CD4-positive, alpha-beta T cell treated with Interleukin-4 for 1 hour (primary cell): ENCODE results near the gene PLCB4.

ENCODE experiments used
- DNase-seq, 2 donors: peaks; one replicate each; pipeline ENCODE4 v3.0.0-alpha.2; 2020 to 2022

Gene PLCB4

DNA sequence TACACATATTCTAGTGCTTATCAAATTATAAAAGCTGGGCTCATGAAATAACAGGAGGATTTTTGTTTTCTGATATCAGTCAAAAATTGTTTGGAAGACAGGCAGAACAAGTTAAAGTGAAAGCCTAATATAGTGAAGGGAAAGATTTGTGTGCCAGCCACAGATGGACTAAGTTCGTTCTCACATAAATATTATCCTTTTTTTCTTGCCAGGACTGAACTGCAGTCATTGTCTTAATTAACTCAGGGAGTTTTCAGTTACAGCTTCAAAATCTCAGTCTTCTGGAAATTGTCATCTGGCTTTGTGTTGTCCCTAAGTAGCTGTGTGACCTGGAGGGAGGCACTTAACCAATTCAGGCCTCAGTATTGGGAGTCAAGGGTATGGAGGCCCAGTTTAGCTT, 40.7 kb downstream of the PLCB4 start:
- DNase-seq = no peak

DNA sequence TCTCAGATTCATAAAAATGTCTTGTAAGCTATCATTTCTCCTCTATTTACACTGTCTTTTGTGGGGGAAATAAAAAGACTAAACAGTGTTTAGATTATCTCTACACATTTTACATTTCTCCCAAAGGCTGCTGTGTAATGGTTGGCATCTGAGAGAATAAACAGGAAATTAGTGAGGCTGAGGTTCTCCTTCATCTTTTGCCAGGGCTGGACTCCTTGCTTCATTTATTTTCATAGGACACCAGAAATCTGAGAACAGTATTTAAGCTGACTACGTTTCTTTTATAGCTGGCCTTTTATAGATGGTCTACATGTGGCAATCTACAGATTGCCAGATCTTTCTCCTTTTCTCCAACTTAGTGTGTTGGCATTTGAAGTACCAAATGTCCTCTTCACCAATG, 41.5 kb downstream of the PLCB4 start:
- no peak for DNase-seq

DNA sequence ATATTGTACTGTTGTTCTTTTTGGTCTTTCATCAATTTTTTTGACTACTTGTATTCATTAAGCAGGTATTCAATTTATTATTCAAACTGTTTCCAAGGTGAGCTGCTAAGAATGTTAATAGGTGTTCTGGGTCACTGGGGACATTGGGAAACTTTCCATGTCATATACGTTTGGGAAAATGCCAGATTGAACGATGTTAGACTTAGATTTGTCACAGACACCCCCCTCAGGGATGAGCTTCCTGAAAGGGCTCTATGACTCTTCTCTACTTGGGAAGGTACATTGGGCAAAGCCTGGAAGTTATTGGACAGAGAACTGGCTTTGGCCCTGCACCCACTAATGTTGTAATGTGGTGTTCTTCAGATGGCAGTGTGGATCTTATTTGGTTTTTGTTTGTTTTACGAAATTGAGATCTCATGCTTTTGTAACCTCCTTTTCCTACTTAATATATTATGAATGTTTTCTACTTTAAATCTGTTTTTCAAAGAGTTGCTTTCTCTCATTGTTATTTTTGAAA, 42.1 kb downstream of the PLCB4 start:
- DNase-seq = no peak

DNA sequence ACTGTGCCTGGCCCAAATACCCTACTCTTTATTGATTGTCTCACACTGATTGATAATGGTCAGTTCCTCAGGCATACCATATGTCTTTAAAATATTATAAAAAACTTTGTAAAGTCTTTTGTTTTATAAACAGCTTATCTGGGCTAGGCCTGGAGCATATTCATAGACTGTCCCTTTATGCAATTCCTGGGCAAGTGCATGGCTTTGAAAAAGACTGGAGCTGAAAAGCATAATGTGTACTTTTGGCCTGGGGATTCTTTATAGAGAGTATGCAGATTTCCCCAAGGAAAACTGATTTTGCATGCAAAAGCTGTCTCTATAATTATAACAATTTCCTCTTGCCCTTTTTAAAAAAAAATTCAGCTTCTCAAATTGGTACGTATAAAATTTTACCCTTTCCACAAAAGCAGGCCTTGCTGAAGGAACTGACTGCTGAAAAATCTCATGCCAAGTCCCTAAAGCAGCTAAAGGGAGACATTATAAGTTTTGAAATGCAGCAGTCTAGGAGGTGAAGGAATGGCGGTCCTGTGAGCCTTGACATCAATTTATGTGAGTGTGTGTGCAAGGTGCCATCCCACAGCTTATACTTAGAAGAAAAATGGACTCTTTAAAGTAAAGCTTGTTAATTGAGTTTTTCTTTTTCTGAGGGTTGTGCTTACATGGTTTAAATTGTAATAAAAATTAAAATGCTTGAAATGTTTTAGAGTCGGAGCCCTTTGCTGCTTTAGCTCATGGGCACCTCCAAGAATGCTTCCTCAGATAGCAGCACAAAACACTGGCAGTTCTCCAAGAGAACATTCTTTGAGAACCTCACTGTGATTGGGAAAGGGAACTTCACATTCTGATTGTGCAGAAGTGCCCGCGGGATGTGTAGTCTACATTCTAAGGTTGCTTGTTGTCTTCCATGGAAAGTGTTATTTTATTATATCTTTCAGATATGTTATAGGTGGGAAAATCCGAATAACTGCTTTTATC, 43.9 kb downstream of the PLCB4 start:
- no peak for DNase-seq

DNA sequence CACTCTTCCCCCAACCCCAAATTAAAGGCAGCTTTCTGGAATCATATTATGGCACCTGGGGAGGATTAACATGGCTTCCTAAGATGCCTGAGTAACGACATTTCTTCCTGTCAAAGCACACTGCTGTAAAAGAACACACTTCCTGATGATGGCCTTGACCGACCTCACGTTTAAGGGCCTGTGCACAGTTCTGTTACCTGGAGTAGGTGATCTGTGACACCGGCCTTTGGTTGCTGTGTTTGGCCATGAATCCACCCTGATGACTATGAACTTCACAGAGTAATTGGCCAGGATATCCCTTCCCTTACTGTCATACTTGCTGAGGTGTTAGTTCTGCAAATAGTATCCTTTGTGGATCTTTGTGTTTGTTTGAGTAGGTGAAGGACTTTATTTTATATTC, 45.8 kb downstream of the PLCB4 start:
- DNase-seq = no peak

DNA sequence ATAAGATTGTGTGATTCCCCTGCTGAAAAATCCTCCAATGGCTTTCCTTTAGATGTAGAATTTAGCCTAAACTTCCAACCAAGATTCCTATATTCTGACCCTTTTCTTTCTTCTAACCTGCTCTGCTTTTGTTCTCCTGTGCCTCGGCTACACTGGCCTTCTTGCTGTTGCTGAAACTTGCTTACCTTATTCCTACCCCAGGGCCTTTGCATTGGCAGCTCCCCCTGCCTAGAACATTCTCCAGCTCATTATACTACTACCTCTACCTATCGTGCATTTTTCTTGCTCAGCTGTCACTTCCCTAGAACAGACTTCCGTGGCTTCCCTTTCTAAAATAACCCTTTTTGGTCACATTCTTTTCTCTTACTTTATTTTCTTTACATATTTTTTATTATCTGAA, 48.7 kb downstream of the PLCB4 start:
- no peak for DNase-seq

DNA sequence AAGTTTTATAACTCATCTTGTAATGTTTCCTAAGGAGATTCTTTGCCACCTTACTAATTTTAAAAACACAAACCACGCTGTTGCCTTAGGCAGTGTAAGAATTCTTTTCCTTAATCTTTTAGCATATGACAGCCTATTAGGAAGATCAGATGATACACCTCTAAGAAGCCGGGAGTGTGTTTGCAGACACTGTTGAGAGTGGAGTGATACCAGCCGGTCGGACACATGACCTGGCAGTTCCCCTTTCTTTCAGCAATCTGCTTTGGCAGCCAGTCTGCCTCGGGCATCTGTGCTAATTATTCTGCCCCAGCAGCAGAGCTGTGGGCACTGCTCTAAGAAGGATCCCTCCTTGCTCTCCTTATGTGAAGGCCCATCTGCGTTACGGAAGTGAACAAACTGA, 50.9 kb downstream of the PLCB4 start:
- DNase-seq = no peak

DNA sequence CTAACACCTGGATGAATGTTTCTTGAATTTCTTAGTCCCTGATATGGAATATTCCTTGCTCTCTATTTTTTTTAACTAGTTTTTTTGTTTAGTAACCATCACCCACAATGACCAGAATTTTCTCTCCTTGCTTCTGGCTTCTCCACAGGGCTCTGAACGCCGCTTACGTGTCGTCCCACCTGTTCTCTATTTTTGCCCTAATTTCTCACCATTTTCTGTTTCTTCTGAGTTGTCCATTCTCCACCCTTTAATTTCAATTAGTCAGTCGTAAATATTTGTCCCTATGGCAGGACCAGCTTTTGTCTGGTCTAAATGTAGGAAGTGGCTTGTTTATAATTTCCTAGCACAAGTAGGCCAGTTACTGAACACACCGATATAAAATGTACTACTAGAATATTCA, 52.3 kb downstream of the PLCB4 start:
- DNase-seq = no peak

DNA sequence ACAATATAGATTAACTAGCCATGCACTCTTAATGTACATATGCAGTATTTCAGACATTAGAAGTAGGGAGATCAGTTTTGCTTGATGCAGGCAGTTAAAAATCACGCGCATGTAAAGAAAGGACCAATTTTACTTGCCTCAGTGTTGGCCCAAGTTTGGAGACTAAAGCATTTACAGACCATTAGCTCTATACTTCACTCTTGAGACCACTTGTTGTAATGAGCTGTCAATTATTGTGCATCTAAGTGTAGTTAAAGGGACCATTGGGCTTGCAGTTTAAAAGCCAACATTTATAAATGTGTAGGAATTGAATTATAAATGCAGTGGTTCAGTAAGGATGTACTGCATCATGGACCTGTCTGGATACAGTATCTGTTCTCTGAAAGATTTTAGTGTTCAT, 53.7 kb downstream of the PLCB4 start:
- DNase-seq = no peak

DNA sequence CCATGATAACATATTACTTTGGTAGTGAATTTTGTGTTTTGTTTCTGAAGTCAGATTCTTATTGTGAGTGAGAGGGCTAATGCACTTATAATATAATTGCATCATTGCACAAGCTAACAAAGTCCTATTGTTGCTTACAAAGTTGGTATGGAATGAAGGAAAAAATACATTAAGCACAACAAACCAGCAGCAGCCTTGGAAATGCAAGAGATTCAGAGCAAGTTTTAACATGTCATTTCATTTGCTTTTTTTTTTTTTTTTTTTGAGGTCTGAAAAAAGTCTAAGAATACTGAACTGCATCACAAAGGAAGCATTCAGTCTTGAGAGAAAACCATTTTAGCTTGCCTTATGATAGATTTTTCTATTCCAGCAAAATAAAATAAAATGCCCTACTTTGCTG, 57.6 kb downstream of the PLCB4 start:
- no peak for DNase-seq

DNA sequence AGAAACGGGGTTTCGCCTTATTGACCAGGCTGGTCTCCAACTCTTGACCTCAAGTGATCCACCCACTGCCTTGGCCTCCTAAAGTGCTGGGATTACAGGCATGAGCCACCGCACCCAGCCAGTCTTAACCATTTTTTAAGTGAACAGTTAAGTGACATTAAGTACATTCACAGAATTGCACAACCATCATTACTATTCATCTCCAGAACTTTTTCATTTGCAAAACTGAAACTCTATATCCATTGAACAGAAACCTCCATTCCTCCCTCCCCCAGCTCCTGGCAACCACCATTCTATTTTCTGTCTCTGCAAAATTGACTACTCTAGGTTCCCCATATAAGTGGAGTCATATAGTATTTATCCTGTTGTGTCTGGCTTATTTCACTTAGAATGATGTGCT, 59.7 kb downstream of the PLCB4 start:
- DNase-seq = no peak

DNA sequence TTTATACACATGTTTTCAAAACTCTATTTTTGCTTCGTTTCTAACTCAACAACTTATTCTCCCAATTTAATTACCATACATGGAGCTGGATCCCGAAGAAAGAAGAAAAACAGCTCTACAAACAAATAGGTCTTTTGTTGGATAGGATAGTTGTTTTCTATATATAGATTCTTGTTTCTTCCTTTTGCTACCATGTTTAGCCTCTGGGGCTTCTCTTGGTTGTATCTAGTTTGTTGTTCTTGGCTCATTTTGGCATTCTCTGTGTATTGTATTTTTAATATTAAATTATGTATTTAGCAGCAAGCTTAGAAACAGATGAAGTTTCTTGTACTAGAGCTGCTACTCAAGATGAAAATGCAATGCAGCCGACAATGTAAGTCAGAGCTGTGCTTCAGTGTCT, 60.9 kb downstream of the PLCB4 start:
- DNase-seq = no peak

DNA sequence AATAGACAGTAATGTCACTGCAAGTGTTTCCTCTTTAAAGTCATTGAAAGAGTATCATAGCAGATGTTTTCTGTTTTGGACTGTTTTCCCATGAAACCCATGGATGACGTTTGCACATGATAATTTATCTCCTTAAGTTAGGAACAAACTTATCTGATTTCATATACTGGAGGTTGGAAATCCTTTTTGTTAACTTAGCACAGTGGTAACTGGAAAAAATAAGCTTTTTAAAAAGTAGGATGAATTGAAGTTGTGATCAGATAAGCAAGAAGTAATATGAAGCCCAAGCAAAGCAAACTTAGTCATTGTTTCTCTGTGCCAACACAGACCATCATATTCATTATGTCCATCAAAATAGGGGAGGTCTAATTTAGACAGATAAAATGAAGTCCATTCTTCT, 61.6 kb downstream of the PLCB4 start:
- no peak for DNase-seq

DNA sequence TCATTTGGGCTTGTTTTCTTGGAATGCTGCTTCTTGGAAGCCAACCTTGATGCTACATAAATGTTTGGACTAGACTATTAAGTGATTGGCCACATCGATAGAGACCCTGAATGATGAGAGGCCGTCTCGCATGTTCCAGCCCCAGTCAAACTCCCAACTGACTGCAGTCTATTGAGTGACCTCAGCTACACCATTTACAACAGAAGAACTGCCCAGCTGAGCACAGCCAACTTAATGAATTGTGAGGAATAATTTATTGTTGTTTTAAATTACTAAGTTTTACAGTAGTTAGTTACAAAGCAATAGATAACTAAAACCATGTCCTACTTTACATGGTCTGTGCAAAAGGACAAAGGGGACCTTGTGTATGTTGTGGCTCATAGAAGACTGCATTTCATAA, 63.0 kb downstream of the PLCB4 start:
- DNase-seq = no peak

DNA sequence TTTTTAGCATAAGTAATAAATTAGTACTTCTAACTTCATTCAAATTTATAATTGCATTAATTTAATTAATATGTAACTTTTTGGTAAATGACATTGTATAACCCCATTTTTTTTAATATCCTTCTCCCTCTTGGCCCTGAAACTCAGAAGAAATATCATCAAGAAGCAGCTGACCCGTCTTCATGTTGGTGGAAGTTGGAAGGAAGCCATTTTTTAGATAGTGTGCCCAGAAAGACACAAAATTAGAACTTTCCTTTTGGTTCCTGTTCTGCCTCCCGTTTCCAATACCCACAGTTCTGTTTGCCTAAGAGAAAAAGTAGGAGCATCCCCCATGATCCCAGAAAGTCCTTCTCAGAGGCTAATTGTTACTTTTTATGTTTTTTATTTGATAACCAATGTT, 65.5 kb downstream of the PLCB4 start:
- no peak for DNase-seq

DNA sequence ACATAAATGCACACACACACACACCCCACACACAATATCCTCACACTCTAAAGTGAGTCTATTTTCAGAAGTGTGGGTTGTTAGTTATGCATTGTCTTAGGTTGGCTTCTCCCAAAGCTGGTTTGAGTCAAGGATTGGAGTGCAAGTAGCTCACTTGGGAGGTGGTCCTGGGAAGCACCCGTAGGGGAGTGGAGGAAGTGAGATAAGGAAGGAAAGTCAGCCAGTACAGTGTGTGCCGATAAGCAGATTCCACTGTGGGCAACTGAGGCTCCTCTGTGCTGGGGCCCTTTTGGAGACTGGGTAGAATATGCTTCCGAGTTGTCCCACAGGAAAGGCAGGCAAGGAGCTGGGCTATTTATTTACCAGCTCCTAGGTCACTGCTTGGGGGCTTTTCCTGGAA, 67.2 kb downstream of the PLCB4 start:
- DNase-seq = no peak

DNA sequence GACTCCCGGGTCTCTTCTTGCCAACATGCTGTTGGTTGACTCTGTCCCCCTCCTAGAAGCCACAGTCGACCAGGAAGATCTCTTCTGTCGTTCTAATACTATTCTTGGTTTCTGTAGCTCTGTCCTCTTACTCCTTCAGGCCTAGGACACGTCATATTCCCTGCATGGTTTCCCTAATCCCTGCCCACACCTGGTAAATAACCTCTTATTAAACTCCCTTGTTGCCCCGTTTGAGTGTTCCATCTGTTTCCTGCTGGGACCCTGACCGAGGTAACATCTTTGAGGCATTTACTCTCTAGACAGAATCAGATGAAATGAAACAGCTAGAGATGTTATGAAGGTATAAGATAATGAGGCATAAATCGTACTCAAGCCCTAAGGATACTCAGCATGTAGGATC, 68.1 kb downstream of the PLCB4 start:
- no peak for DNase-seq

DNA sequence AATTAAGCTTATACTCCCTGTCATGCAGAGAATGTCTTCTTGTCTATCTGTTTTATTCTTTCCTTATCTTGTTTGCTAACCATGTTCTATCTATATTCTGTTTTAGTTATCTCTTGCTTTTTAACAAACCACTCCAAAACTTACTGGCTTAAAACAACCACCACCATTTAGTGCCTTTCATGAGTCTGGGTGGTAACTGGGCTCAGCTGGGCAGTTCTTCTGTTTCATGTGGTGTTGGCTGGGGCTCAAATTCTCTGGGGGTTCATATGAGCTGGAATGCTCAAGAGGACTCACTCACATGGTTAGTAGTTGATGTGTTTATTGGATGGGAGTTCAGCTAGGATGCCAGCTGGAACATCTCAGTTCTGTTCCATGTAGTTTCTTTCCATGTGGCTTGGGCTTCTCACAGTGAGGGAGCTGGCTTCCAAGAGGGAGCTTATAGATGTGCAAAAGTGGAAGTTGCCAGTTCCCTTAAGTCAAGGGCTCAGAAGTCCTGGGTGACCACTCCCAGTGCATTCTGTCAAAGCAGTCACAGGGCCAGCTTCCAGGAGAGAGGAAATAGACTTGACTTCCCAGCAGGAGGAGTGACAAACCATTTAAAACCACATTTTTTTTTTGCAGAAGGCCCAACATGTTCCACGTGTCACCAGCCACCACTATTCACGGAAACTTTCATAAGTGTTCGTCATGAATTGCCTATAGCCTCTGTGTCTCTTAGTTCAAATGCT, 70.4 kb downstream of the PLCB4 start:
- DNase-seq = no peak

DNA sequence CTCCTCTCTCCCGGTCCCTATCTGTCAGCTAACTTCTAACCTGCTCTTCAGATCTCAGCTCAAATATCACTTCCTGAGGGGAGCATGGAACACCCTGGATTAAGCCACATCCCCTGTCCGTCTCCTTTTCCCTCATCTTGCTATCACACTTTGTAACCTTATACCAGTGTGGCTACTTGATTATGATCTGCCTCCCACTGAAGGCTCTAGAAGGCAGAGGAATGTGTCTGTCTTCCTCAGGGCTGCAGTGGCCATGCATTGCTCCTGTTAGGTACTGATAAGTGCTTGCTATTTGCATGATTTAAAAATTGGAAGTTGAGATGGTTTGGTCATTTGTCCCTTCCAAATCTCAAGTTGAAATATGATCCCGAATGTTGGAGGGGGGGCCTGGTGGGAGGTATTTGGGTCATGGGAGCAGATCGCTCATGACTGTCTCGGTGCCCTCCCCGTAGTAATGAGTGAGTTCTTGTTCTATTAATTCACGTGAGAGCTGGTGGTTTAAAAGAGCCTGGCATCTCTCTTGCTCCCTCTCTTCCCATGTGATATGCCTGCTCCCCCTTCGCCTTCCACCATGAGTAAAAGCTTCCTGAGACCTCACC, 71.4 kb downstream of the PLCB4 start:
- DNase-seq = no peak

DNA sequence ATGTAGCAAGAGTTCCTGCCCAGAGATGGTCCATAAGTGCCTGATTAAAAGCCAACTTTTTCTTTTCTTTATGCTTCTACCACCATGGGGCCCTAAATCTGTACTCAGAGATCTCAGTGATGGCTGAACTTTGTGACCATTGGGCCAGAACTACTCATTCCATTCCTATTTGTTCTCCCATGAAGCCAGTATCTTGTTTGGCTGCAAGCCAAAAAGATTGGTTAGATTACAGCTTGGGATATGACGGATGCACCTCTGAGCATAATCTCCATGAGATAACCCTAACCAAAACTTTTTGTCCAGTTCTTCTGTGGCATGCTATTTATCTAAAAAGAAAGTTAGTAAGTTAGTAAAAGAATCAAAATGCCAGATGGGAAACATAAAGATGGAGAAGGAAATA, 72.2 kb downstream of the PLCB4 start:
- no peak for DNase-seq

DNA sequence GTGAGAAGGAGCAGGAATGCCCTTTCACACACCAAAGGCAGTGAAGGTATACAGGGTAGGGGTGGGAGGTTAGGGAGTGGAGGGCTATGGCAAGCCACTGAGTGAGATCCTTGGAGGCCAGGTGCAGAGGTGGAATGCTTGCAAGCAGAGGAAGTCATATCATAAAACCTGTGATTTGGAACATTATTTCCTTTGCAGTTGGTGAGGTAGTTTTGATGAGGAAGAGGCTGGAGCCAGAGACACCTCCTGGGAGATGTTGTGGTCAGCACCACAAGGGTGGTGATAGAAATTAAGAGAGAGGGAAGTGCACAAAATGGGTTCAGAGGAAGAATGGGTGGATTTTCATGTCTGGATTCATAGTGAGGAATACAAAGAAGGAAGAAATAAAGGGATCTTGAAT, 73.0 kb downstream of the PLCB4 start:
- DNase-seq = no peak

DNA sequence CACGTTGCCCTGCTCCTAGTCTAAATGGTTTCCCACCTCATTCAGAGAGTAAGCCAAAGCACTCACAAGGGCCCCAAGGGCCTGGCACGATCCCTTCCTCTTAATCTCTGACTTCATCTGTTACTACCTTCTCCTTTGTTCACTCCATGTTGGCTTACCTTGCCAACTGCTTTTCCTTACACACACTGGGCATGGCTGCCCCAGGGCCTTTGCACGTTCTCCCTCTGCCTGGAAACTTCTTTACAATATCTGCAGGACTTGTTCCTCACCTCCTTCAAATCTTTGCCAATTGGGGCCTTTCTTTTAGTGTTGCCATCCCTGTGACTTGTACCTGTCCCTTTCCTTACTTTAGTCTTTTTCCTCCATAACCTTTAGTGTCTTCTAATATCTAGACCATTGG, 73.9 kb downstream of the PLCB4 start:
- no peak for DNase-seq

DNA sequence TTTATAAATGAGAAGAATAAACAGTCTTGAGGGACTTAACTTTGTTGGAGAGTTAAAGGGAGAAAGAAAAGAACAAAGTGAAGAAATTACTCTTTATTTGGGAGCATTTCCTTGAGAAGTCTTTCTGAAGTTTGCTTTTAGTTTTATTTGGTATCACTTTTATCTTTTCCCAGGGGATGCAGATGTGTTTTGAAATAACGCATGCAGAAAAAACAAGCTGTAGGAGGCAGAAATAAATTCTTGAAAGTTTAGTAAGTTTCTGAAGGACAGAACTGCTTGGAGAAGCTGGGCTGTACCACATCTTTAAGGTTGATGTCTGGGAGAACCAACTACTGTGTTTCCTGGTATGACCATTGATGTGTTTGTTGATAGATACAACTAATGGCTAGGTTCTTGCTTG, 75.0 kb downstream of the PLCB4 start:
- DNase-seq = no peak

DNA sequence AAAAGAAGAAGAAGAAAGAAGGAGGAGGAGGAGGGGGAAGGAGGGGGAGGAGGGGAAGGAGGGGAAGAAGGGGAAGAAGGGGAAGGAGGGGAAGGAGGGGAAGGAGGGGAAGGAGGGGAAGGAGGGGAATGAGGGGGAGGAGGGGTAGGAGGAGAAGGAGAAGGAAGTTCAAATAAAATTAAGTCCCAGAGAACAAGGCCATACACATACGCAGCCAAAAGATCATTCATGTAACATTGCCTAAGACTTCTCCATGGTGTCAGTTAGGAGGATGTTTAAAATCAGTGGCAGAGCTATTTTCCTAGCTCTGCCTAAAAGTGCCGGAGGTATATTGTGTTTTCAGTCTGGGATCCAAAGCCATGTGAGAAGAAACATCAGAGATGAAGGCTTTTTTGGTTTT, 75.8 kb downstream of the PLCB4 start:
- DNase-seq = no peak
